ENCODE measurements around the gene ADCY7.

ADCY7 gene

GRCh38 chr16:50244140-50244503, 22.2 kb upstream of the ADCY7 start:
- DNase-seq (ENCODE audit: low read depth) = no peak

GRCh38 chr16:50244504-50245416, 21.6 kb upstream of the ADCY7 start:
- no peak for DNase-seq (ENCODE audit: low read depth)
- no peak overlapping the region for H3K4me3 ChIP-seq (ENCODE audit: low read depth, low read length)
- TF ChIP-seq MYC (IDR thresholded peaks at IDR 0.05; ENCODE audit: low read depth, low read length) (no peak), POLR2A (IDR thresholded peaks at IDR 0.05; ENCODE audit: extremely low read depth, insufficient read length) (no peak), CTCF (IDR thresholded peaks at IDR 0.05; ENCODE audit: low read depth, low read length) (no peak), MAX (IDR thresholded peaks at IDR 0.05; ENCODE audit: low read depth, low read length) (no peak)

More at GRCh38 chr16:50244140-50244503, 22.2 kb upstream of the ADCY7 start:
- TF ChIP-seq POLR2A (IDR thresholded peaks at IDR 0.05; ENCODE audit: extremely low read depth, insufficient read length) (no peak), MAX (IDR thresholded peaks at IDR 0.05; ENCODE audit: low read depth, low read length) (no peak), MYC (IDR thresholded peaks at IDR 0.05; ENCODE audit: low read depth, low read length) (no peak), CTCF (IDR thresholded peaks at IDR 0.05; ENCODE audit: low read depth, low read length) (no peak)
- H3K4me3 ChIP-seq (ENCODE audit: low read depth, low read length) = no peak overlapping the region

- peak overlapping the region; percentile 61 for H3K4me3 ChIP-seq (ENCODE audit: low read depth, low read length)
- TF ChIP-seq MYC (IDR thresholded peaks at IDR 0.05; ENCODE audit: low read depth, low read length) = peak; percentile 63
- TF ChIP-seq CTCF (IDR thresholded peaks at IDR 0.05; ENCODE audit: low read depth, low read length) = peak; percentile 4
- no peak for TF ChIP-seq POLR2A (IDR thresholded peaks at IDR 0.05; ENCODE audit: extremely low read depth, insufficient read length)
- peak; percentile 73 for TF ChIP-seq MAX (IDR thresholded peaks at IDR 0.05; ENCODE audit: low read depth, low read length)
- peak; percentile 75 for DNase-seq (ENCODE audit: low read depth)
These were observed 20.7 kb upstream of the ADCY7 start for GRCh38 chr16:50245417-50246298.

- TF ChIP-seq CTCF (IDR thresholded peaks at IDR 0.05; ENCODE audit: low read depth, low read length) (no peak), MYC (IDR thresholded peaks at IDR 0.05; ENCODE audit: low read depth, low read length) (no peak), MAX (IDR thresholded peaks at IDR 0.05; ENCODE audit: low read depth, low read length) (peak; percentile 79), POLR2A (IDR thresholded peaks at IDR 0.05; ENCODE audit: extremely low read depth, insufficient read length) (no peak)
- H3K4me3 ChIP-seq (ENCODE audit: low read depth, low read length) = peak overlapping the region; percentile 61
- peak; percentile 75 for DNase-seq (ENCODE audit: low read depth)
These were observed 19.8 kb upstream of the ADCY7 start for GRCh38 chr16:50246299-50247122.
